ENCODE measurements around the gene PI4KA.

Gene PI4KA

DNA sequence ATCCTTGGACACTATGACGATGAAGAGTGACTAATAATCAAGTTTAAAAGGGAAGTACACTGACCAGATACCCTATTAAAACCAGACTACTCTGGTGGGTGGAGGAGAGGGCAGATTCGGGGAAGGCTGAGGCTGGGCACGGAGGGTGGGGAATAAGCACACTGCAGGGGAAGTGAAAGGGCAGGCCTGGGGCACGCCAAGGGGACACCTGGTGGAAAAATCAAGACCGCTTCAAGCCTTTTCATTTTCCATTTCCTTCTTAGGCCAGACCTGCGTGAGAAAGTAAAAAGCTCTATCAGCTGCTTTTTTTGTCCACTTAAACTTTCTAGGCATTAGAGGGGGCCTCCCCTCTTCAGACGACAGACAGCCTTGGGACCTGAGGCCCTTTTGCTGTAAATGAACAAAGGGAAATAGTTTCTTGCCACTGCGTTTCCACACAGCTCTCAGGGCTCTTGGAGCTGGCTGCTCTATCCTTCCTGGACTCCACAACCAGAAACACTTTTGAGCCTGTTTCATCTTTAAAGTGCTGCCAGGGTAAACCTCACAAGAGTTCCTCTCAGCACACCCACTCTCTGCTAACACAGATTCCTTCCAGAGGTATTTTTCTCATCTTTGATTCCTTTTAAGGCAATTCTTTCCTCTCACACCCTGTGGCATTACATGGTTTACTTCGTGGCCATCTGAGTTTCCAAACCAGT lies 109.7 kb downstream of the PI4KA start:
- ChIA-PET POLR2A (no interaction called here), CTCF (interaction anchor here (1.8 kb wide), 1 partner anchor 35 kb away, joined by 6 read pairs; no protein-coding TSS in a partner anchor)
- TF ChIP-seq, protein P1, sequence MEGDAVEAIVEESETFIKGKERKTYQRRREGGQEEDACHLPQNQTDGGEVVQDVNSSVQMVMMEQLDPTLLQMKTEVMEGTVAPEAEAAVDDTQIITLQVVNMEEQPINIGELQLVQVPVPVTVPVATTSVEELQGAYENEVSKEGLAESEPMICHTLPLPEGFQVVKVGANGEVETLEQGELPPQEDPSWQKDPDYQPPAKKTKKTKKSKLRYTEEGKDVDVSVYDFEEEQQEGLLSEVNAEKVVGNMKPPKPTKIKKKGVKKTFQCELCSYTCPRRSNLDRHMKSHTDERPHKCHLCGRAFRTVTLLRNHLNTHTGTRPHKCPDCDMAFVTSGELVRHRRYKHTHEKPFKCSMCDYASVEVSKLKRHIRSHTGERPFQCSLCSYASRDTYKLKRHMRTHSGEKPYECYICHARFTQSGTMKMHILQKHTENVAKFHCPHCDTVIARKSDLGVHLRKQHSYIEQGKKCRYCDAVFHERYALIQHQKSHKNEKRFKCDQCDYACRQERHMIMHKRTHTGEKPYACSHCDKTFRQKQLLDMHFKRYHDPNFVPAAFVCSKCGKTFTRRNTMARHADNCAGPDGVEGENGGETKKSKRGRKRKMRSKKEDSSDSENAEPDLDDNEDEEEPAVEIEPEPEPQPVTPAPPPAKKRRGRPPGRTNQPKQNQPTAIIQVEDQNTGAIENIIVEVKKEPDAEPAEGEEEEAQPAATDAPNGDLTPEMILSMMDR (IDR thresholded peaks at IDR 0.05; ENCODE audit: insufficient read depth, low read length, missing control alignments), result no peak
- DNase-seq (ENCODE audit: low read depth, low spot score), result peak; percentile 26
- H3K4me3 ChIP-seq (ENCODE audit: low read depth, low read length), result no peak overlapping the region

DNA sequence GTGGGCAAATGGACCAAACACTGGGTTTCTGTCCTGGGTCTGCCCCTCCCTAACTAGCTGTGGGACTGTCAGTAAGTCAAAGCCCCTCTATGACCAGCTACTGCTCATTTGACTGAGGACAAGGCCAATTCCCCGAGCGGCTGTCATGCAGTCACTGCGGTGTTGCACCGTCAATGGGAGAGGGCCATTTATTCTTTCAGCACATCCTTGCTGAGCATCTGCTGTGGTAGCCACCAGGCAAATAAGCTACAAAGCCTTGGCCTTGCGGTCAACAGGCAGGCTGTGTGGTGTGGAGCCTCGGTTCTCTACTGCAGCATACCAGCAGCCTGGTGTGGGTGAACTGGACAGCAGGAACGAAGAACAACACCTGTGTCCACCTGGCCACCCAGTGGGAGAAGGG lies 110.5 kb downstream of the PI4KA start:
- TF ChIP-seq, protein P1 (IDR thresholded peaks at IDR 0.05; ENCODE audit: insufficient read depth, low read length, missing control alignments), result no peak
- DNase-seq (ENCODE audit: low read depth, low spot score), result no peak
- POLR2A ChIA-PET, result no interaction called here
- CTCF ChIA-PET, result interaction anchor here (1.8 kb wide), 1 partner anchor 36 kb away, joined by 6 read pairs; no protein-coding TSS in a partner anchor
- H3K4me3 ChIP-seq (ENCODE audit: low read depth, low read length), result no peak overlapping the region

DNA sequence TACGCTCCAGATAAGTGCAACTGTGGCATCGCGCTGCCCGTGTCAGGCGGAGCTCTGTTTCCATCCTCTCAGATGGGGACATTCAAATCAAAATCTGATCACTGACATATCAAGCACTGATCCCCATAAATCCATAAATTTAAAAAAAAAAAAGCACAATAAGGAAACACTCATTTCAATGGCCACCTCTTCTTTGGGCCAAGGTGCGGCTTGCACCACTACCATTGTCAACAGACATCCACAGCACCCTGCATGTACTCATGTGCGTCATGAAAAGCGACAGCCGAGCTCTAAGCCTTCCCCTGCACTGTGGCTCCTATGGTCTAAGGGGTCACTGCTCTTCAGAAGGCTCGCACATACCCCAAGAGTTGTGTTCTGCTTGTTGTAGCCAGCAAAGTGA lies 111.4 kb downstream of the PI4KA start:
- TF ChIP-seq, protein P1 (IDR thresholded peaks at IDR 0.05; ENCODE audit: insufficient read depth, low read length, missing control alignments), result no peak
- no peak for DNase-seq (ENCODE audit: low read depth, low spot score)
- H3K4me3 ChIP-seq (ENCODE audit: low read depth, low read length), result no peak overlapping the region
- CTCF ChIA-PET, result interaction anchor here (1.3 kb wide), 1 partner anchor 14 kb away, joined by 3 read pairs; no protein-coding TSS in a partner anchor
- POLR2A ChIA-PET, result no interaction called here

DNA sequence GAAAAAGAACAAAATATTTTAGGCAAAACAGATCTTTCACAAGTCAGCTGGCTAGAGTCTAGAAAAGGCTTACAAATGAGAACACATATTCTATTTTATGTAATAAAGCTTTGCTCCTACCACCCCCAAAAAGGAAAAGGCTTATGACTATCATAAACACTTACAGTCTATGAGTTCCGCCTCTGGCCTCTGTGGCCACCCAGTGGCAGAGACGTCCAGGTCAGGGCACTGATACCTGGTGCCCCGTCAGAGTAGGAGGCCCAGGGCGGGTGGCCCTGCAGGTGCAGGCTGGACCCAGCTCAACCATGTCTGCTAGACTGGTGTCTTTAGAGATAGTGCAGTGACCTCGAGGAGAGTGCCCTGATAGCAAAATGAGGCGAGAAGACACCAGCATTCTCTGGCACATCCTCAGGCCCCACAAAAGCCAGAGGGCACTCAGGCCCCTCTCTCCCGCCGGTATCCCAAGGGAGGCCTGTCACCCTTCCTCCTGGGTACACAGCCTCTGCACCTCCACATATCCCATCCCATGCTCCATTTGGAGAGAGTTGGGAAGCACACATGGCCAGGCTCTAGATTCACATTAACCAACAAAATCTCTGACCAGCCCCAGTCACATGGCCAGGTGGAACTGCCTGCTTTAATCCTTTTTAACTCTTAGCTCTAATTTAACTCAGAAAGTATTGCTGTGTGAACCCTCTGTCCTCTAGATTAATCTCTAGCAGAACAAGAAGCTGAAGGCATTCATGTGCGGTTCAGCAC lies 112.0 kb downstream of the PI4KA start:
- DNase-seq (ENCODE audit: low read depth, low spot score), result no peak
- TF ChIP-seq, protein P1 (IDR thresholded peaks at IDR 0.05; ENCODE audit: insufficient read depth, low read length, missing control alignments), result no peak
- ChIA-PET POLR2A (no interaction called here), CTCF (interaction anchor here (1.3 kb wide), 1 partner anchor 15 kb away, joined by 3 read pairs; no protein-coding TSS in a partner anchor)
- H3K4me3 ChIP-seq (ENCODE audit: low read depth, low read length), result no peak overlapping the region

DNA sequence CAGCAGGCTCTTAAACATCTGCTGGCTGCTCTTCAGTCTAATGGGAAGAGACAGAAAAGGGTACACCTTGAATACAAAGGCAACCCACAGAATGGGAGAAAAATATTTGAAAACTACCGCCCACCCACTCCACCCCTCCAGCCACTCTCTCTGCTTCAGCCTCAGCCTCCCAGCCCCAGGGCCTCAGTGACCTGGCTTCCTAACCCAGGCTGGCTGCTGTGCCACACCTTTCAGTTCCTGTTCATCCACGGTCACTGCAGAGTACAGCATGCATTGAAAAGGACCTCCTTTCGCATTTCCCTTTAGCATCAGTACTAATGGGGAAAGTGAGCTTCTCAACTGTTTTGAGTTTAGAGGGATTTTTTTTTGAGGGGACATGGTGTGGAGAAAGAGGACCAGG lies 113.5 kb downstream of the PI4KA start:
- TF ChIP-seq, protein P1 (IDR thresholded peaks at IDR 0.05; ENCODE audit: insufficient read depth, low read length, missing control alignments), result no peak
- no peak for DNase-seq (ENCODE audit: low read depth, low spot score)
- no peak overlapping the region for H3K4me3 ChIP-seq (ENCODE audit: low read depth, low read length)
- ChIA-PET POLR2A (no interaction called here), CTCF (interaction anchor here (0.7 to 0.9 kb wide), 2 partner anchors 38 to 265 kb away, joined by 3 read pairs; no protein-coding TSS in a partner anchor)

DNA sequence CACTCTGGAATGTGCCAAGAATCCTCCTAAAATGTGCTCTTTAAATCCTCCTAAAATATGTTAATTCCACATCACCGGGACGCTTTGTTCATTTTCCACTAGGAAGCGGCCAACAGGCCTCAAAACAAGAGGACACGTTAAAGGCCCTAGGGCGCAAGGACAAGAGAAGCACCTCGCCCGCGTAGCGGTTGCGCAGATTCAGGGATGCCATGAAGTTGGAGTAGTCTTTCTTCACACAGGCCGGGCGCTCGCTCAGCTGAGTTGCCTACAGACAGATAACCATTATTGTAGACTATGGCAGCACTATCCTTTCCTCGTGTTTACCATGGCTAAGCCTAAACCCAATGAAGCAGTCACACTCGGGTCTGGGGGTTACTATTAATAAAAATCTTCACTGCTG lies 114.2 kb downstream of the PI4KA start:
- no peak overlapping the region for H3K4me3 ChIP-seq (ENCODE audit: low read depth, low read length)
- CTCF ChIA-PET, result no interaction called here
- no peak for DNase-seq (ENCODE audit: low read depth, low spot score)
- POLR2A ChIA-PET, result no interaction called here
- TF ChIP-seq, protein P1 (IDR thresholded peaks at IDR 0.05; ENCODE audit: insufficient read depth, low read length, missing control alignments), result no peak
